Left colon (tissue), 2 donors: ENCODE data around the gene SMIM1. TPM values are rescaled to one million over a fixed set of nuclear protein-coding genes. Genes with fewer than 3 reads are reported as not detected.
A peak's percentile ranks its signal among the peaks of the same experiment; 100 is the strongest.

Source experiments
- ATAC-seq: fragments of 200-7000 bp; cut with Tn5 transposase; one replicate; pipeline ENCODE4 v1.9.1; 2020; ENCODE audit warnings: mild to moderate bottlenecking, moderate library complexity
- DNase-seq, 2 donors: peaks; one replicate each; pipeline ENCODE4 v3.0.0-alpha.2; 2020
- intact Hi-C, 2 donors: fragments of 100-400 bp; cut with DNase I in 1 of 2; cut with micrococcal nuclease in 1 of 2; formaldehyde crosslinking; loops; one replicate each; pipeline versions ENCODE4 v1.11.2 to v1.14.0; 2022; cut with DNase I, micrococcal nuclease
- total RNA-seq, 2 donors: library from RNA; stranded (reverse); fragmentation: NEBNext Ultra II Directional; extraction: Animal tissue kit (Norgen Biotek cat#: 25700); gene quantifications; one replicate each; pipeline ENCODE4 v1.2.1, GENCODE V29; 2021
- donor health status: DM: no; HTN: no; CAD: no.
- donor health status: DM: yes; HTN: yes; CAD: no.

Gene SMIM1
- total RNA-seq, 2 donors from 2014 or later: 1.8 to 4.6 TPM

DNA sequence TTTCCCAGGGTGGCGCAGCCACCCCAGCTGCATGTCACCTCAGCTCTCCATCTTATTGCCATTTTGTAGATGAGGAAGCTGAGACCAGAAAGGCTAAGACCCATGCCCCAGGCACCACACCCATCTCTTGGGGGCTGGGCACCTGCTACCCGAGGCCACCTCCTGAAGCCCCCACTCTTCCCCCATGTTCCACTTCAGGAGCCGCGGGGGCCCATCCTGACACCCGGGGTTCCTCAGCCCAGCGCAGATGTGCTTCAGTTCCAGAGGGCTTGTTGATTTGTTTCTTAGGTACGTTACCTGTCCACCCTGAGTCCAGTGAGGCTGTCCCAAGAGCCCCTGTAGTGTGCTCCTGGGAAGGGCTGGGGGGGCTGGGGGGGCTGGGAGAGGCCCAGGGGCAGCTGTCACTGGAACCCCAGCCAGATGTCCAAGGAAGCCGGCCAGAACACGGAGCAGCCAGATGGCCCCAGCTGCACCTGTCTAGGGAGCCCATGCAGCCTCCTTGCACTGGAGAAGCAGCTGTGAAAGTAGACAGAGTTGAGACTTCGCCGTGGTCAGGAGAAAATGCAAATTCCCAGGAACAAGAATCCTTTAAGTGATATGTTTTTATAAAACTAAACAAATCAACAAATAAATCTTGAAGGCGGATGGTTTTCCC is 37.4 kb upstream of the SMIM1 start:
- intact Hi-C loops: no loop called here
- ATAC-seq: no peak
- DNase-seq: no peak

DNA sequence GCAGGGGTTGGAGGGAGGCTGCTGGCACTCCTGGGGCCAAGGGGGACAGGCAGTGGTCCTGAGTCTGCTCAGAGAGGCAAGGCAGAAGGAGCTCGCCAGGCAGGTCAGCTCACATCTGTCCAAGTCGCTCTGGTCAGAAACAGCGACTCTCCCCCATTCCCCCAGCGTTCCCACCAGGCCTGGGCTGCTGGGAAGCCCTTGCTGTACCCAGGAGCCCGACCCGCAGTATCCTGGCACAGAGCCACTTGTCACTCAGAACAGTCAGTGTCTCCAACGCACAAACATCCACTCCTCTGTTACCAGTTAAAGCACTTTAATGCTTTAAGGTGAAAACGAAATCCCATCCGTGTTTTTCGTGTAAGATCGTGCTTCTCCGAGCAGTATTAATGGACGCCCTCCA is 36.9 kb upstream of the SMIM1 start:
- ATAC-seq: no peak
- no peak for DNase-seq
- intact Hi-C loops: no loop called here

DNA sequence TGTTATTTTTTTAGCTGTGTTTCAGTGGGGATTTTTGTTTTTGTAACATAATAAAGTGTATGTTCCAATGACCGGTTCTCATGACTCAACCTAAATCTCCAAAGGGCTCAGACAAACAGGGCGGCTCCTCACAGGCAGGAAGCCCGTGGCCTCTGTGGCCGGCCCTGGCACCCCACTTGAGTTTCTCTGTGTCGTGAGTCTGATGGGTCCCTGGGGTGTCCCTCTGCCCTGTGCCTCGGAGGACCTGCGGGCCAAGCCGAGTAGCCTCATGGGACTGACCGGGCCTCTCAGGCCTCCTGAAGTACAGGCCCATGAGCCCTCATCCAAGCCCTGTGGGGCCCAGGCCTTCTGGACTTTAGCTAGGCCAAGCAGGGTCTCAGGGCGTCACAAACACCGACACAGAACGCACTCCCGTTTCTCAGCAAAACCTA is 36.4 kb upstream of the SMIM1 start:
- DNase-seq: no peak
- intact Hi-C loops: no loop called here
- no peak for ATAC-seq

DNA sequence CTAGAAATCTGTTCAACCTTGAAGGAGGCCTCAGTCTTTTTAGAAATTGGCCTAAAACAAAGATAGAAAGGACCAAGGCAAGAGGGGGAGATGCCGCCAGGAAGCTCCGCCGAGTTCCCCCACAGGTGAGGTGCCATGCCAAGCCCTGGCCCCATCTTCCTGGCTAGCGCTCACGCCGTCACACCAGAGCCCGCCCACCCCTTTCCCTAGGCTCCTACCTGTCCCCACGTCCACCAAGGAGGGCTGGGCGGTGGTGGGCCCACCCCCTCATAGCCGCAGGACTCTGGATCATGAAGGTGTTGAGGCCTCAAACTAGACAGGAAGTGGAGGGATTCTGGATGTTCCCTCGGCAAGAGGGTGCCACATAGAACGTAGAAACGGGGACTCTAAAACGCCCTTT is 35.8 kb upstream of the SMIM1 start:
- ATAC-seq (no peak), DNase-seq (no peak)
- intact Hi-C loops: no loop called here

DNA sequence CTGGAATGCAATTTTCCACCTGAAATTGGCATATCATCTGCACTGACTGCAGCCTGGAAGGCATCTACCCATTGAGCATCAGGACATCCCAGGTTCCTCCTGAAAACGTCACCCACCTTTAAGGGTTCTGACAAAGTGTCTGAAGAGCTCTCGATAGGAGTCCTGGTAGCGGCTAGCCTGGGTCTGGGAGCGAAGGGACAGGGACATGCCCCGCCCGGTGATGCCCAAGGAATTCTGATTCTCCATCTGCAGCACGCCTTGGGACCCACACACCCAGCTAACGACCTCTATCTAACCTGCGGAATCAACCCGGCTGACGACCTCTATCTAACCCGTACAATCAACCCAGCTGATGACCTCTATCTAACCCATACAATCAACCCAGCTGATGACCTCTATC is 33.6 kb upstream of the SMIM1 start:
- ATAC-seq (no peak), DNase-seq (no peak)
- intact Hi-C loops: no loop called here

DNA sequence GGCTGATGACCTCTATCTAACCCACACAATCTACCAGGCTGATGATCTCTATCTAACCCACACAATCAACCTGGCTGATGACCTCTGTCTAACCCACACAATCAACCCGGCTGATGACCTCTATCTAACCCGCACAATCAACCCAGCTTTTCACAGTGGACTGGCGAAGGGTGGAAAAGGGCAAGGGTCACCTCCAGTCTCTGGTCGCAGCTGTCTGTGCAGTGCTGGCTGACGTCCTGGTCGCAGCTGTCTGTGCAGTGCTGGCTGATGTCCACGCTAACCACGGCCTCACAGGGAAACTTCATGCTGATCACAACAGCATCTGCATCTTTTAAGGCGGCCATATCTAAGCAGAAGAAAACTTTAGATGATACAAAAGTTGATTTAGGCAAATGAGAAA is 32.5 kb upstream of the SMIM1 start:
- intact Hi-C loops: no loop called here
- DNase-seq: no peak
- no peak for ATAC-seq

DNA sequence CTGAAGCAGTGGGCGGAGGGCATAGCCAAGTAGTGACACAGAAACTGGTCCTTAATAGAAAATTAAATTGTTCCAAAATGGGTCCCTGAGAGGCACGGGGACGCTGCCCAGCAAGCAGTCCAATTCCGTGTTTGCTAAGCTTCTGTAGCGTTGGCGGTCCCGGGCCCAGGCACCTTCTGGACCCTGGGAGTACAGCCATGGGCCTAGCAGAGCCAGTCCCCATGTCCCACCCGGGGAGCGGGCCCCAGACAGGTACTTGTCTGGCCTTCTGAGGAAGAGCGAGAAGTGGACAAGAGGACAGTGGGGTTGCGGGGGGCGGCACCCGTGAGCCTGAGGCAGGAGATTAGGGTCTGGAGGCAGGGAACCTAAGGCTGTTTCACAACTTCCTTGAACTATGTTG is 31.8 kb upstream of the SMIM1 start:
- DNase-seq (no peak), ATAC-seq (no peak)
- intact Hi-C loops: no loop called here

DNA sequence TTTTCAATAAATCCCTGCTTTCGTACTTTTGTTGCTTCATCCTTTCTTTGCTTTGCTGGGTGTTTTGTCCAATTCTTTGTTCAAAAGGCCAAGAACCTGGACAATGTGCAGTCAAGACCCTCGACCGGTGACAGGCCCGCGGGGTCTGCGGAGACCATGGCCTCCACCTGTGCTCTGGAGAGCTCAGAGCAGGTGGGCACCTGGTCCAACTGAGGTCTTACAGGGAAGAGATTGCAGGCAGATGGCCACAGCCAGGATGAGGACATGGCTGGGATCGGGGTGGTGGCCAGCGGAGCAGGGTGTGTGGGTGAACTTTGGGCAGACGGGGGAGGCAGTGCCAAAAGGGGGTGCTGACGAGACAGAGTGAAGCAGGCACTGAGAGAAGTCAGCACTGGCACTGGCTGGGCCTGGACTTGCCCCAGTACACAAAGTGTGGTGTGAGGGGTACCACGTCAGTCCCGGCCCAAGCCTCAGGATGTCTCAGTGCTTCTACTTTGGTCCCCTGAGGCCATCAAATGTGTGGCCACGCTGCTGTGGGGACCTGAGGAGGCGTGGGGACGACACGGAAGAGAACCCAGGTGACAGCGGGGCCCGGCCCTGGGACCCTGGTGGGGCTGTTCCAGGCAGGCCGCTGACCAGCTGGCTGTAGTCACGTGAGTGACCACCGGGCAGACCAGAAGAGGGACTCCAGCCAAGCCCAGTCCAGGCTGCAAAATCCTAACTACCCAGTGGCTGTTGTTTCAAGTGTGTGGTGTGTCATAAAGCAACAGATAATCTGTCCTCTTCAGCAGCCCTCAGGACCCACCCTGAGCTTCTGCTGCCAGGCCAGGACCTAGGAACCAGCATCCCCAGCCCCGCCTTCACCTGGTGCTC is 30.7 kb upstream of the SMIM1 start:
- ATAC-seq (no peak), DNase-seq (no peak)
- intact Hi-C loops: no loop called here

DNA sequence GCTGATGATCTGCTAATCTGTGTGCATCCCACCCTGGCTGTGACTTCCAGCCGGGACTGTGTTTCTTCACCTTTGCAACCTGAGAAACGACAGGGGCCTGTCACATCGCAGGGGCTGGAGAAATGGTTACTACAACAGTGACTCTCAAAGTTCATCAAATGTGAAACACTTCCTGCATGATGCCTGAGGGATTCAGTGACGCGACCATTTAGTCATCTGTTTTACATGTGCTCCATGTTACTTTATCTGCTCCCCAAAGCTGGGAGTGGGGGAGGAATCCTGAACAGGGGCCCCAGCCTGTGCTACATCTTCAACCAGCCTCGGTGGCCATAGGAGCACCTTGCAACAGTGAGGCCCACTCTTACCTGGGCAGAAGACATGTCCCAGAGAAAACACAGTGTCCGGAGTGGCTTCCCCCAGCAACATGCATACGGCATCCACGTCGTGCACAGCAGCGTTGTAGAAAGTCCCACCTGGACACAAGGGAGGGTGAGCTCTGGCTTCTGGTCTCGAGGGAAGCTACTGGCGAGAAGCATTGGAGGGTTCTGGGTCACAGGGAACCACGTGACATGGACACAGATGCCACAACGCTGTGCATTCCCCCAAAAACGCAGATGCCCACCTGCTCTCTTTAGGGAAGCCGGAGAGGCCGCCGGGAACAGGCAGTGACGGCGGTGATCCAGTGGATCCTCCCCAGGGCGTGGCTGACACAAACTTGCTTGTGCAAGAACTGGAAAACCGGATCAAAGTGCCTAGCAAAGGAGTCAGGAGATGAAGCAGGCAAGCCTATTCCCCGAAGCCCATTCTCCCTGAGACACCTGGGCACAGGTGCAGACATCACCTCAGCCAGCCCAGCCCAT is 29.9 kb upstream of the SMIM1 start:
- DNase-seq (no peak), ATAC-seq (no peak)
- intact Hi-C loops: no loop called here

DNA sequence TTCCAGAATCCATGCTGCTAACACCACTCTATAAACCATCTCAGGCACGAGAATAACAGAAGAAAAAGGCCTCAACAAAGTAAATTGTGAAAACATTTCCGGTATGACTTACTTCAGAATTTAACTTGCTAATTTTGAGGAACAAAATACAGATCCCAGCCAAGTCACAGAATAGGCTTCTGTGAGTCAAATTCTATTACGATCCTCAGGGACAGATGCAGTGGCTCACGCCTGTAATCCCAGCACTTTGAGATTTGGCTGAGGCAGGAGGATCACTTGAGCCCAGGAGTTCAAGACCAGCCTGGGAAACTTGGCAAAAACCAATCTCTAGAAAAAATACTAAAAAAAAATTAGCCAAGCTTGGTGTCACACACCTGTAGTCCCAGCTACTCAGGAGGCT is 29.1 kb upstream of the SMIM1 start:
- ATAC-seq (no peak), DNase-seq (no peak)
- intact Hi-C loops: no loop called here

DNA sequence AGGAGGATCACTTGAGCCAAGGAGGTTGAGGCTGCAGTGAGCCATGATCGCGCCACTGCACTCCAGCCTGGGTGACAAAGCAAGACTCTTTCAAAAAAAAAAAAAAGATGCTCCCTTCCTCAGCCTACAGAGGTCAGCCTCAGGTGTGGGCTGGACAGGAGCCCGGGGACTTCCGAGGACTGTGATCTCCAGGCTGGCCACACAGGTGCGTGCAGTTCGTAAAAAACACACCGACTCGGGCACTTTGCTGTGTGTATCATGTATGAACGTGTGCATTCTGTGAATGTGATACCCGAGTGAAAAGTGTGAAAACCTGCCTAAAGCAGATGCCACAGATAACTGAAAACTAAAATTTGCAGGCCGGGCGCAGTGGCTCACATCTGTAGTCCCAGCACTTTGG is 28.7 kb upstream of the SMIM1 start:
- ATAC-seq (no peak), DNase-seq (no peak)
- intact Hi-C loops: no loop called here

DNA sequence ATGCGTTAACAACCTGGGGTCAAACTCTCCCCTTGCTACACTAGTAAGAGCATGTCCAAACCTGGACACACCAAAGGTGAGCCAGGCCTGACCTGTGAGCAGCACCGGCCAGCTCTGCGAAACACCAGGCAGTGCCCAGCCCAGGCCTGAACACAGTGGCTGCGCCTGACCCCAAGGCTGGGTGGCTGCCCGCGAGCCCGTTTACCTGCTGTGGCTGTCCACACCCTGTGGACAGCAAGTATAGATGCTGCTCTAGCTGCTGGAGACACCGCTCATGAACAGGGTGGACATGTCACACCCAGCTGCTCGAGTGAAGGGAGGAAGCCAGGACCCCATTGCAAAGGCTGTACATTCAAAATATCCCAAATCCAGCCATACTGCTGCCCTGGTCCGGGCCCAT is 27.9 kb upstream of the SMIM1 start:
- DNase-seq: no peak
- intact Hi-C loops: no loop called here
- no peak for ATAC-seq

DNA sequence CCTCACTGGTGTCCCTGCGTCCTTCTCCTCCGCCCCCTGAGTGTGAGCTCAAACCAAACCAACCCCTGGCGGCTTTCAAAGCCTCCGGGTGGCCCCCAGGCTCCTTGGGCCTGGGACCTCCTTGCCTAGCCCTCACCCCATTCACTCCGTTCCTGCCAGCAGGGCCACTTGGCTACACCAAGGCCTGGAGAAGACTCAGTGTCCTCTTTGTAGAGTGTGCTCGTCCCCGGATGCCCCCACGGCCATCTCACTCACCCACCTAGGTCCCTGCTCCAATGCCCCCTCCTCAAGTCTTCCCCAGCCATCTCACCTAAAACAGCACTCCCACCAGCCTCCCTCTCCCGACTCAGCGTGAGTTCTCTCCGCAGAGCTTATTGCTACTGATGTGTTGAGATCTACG is 27.5 kb upstream of the SMIM1 start:
- ATAC-seq (no peak), DNase-seq (no peak)
- intact Hi-C loops: no loop called here

DNA sequence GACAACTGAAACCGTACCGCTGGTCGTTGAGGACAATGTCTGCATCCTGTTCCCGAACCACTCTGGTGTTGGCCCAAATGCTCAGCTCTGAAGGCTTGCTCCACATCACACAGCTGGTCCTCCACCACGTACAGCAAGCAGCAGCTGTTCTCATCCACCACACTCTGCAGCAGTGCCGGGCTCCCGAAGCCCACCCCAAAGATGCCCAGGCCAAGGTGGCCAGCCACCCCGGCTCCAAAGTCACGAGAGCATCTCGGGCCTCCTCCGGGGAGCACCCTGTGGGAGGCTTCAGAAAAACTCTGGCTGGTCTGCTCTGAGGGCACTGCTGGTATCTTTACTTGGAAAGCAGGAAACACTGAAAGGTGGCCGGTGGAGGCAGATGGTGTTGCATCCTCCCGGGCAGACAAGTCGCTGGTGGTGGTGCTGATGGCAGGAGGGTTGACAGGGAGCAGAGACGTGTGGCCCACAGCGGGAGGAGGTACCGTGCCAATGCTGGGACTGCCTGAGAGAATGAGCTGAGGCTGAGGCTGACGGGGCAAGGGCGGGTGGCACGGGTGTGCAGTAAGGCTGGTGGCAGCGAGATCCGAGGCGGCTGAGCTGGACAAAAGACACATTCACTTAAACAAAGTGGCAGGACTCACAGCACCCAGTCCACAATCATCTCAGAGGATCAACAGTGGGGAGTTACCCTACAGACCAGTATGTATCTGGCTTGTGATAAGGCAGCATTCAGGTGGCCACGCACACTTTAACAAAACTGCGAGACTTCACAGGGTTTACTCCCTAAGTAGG is 26.8 kb upstream of the SMIM1 start:
- intact Hi-C loops: no loop called here
- no peak for ATAC-seq
- no peak for DNase-seq

DNA sequence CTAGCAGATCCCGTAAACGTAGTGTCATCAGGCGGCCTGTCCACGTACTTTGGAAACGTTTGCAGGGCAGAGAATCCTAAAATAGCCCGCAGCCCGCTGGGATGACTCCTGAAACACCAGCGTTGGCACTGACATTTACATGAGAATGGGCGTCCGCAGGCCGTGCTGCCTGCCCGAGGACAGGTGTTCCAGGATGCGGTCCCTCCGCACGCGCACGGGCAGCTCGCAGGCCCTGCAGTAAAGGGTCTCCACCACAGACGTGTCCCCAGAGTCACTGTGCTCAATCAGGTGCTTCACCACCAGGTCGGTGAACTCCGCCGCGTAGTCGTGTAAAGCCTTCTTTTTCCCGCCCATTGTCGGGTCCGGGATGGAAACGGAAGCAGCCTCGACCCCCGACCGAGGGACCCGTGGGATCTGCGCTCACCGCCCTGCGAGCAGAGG is 26.1 kb upstream of the SMIM1 start:
- DNase-seq: no peak

DNA sequence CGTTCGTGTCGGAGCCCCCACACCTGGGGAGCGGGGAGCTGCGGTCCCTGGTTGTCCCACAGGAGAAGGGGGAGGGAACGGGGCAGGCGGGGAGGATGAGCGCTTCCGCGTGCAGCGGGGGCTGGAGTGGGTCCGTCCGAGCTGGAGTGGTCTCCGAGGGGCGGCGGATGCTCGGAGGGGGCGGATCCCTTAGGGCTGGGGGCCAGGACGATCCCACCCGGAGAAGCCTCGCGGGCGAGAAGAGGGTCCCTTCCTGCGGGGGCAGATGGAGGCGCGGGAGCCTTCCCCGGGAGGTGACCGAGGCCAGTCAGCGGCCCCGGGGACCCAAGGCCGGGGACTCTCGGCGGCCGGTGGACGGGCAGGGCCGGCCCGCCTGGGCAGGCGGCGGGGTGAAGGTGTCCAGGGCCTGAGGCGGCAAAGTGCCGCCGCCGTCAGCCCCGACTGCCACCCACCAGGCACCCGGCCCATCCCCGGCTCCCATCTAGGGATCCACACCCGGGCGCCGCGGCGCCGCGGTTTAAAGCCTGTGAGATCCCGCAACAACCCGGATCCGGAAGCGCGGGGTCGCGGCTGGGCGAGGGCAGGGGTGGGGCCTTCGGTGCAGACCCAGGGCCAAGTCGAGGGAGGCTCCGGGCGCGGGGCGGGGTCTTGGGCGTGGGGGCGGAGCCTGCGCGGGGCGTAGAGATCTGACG is 25.6 kb upstream of the SMIM1 start:
- ATAC-seq (peak; percentile 98), DNase-seq (peak; percentile 85 to 88)
- intact Hi-C loops: no loop called here

More for the DNA sequence above, 26.1 kb upstream of the SMIM1 start:
- no peak for ATAC-seq
- intact Hi-C loops: no loop called here

DNA sequence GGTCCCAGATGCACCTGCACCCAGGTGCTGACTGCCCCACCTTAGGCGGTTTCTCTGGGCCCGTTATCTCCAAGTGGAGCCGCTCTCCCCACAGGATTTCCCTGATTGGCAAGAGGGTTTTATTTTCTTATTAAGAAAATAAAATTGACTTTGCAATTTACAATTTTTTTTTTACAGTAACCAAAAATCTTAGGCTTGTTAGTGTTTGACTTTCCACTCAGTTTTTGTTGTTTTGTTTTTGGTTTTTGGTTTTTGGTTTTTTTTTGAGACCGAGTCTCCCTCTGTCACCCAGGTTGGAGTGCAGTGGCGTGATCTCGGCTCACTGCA is 25.1 kb upstream of the SMIM1 start:
- intact Hi-C loops: no loop called here
- DNase-seq (no peak), ATAC-seq (no peak)

DNA sequence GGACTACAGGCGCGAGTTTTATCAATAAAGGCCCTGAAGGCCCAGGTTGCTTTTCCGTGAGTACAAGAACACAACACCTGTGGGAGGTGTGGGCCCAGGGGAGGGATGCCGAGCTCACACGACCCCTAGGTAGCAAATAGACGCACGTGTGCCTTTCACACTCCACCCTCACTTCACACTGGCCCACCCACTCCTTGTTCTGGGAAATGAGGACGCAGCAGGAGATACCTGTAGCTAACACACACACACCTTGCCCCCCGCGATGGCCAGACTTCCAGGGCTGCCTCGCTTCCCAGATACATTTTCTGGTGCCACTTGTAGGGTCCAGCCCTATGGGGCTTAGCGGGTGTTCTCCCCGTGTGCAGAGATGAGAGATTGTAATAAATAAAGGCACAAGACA is 24.6 kb upstream of the SMIM1 start:
- intact Hi-C loops: no loop called here
- ATAC-seq (no peak), DNase-seq (no peak)
